GM21515 (cell line): ENCODE measurements around the gene C20orf96.
"Not testable (repeated sequence)": the region's sequence is repeated elsewhere in the genome, so short reads cannot be mapped to it uniquely, and the experiment has no call there.

Source experiments
- ATAC-seq: cut with Tn5 transposase; IDR thresholded peaks from one replicate; pipeline ENCODE4 v1.9.1; 2021; ENCODE audit not compliant: unreplicated experiment

C20orf96 gene

GRCh38 chr20:290084-290831 is at the start of gene C20orf96:
TSS of gene C20orf96 (minus strand) at chr20:290750. CDS start at chr20:290610, 140 bp downstream.
- ATAC-seq = peak; percentile 83

DNA sequence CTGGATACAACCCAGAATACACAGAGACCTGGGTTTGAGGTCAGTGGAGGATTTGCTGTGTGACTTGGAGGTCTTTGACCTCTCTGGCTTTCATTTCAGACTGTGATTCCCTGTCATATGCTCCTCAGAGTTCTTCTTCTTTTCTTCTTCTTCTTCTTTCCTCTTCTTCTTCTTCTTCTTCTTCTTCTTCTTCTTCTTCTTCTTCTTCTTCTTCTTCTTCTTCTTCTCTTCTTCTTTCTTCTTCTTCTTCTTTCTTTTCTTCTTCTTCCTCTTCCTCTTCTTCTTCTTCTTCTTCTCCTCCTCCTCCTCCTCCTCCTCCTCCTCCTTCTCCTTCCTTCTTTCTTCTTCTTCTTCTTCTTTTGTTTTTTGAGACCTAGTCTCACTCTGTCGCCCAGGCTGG is 45.5 kb upstream of the C20orf96 start:
- not testable (repeated sequence) for ATAC-seq

GRCh38 chr20:334578-334977 is 44.0 kb upstream of the C20orf96 start:
- ATAC-seq = no peak

DNA sequence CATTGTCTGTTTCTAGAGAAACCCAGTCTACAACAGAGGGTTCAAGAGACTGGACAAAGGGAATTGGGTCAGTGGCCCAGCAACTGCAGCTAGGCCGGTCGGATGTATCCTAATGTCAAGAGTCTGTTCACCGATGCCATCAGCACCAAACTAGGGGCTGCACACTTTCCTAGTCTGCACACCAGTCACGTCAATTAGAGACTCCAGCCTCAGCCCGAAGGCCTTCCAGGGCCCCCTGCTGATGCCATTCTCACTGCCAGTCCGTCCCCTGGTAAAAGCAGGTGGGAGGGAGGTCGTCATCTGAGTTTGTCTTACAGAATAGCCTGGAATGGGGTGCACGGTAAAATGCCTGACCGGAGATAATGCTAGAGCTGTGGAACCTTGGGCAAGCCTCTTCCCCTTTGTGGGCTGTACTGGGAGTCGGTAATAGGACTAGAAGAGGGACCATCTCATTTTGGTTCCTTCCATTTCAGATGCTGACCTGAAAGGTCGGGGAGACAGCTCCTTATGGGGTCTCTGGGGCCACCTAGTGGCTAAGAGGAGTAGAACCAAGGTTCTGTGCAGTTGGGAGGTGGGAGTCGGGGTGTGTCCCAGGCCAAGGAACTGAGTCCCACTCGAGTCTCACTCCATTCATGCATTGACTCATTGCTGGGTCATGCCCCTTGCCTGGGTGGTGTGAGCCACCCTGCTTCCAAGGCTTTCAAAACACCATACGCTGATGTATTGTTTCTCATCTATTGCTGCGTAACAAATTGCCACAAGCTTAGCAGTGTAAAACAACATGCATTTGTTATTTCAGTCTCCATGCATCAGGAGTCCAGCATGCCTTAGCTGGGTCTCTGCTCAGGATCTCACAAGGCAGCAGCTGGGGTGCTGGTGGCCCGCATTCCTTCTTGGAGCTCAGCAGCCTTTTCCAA is 39.9 kb upstream of the C20orf96 start:
- no peak for ATAC-seq

GRCh38 chr20:329851-330232 is 39.3 kb upstream of the C20orf96 start:
- no peak for ATAC-seq

GRCh38 chr20:328975-329695 is 38.6 kb upstream of the C20orf96 start:
- ATAC-seq = no peak

DNA sequence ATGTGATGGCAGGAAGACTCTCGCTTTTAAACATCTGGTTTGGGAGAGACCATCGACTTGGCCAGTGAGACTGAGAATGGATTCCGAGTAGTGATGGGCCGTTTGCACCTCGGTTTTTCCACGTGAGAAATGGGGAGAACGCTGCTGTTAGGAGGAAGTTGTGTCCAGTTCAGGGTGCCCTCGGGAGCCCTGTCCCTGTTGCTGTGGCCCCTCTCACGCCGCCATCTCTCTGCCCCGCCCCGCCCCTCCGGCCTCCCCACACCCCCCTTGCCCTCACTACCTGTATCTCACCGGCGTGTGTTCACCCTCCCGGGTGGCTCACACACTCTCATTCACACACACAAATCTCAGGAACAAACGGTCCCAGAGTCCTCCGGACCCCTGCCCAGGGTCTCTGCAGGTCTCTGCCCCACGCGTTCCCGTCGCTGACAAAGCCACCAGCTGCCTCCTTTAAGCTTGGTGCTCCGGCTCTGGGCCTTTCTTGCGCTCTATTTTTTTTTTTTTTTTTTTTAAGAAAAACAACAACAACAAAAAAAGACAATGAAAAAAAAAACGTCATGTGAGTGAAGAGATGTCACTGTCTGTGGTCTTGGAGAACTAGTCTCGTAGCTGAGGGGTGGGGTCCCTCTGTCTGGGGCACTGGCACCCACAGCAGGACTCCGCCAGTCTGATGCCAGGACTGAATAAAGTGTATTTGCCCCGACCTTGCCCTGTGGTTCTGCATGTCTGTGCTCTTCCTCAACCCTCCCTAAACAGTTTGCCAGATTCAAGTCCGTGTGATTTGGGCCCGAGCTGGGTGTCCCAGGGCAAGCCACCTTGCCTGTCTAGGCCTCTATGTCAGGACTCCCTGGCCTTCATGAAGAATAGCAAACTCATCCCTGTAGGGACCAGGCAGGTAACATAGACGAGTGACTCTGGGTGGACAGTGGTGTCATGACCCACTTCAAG is 37.8 kb upstream of the C20orf96 start:
- no peak for ATAC-seq

- ATAC-seq = no peak
These were observed 36.9 kb upstream of the C20orf96 start for GRCh38 chr20:327186-328026.

DNA sequence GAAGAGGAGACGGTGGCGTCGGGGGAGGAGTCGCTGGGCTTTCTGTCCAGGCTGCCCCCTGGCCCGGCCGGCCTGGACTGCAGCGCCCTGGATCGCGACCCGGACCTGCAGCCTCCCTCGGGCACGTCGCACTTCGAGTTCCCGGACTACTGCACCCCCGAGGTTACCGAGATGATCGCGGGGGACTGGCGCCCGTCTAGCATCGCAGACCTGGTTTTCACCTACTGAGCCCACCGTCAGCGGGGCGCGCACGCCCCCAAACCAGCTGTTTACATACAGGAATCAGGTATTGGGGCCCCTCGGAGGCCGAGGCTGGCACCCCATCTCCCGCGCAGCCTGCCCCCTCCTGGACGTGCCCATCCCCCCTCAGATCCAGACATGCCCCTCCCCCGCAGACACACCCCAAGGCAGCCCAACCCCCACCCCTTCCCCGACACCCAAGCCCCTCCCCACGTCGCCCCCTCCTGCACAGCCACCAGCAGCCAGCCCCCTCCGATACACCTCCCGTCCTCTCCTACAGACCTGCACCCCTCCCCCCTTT is 36.2 kb upstream of the C20orf96 start:
- no peak for ATAC-seq

DNA sequence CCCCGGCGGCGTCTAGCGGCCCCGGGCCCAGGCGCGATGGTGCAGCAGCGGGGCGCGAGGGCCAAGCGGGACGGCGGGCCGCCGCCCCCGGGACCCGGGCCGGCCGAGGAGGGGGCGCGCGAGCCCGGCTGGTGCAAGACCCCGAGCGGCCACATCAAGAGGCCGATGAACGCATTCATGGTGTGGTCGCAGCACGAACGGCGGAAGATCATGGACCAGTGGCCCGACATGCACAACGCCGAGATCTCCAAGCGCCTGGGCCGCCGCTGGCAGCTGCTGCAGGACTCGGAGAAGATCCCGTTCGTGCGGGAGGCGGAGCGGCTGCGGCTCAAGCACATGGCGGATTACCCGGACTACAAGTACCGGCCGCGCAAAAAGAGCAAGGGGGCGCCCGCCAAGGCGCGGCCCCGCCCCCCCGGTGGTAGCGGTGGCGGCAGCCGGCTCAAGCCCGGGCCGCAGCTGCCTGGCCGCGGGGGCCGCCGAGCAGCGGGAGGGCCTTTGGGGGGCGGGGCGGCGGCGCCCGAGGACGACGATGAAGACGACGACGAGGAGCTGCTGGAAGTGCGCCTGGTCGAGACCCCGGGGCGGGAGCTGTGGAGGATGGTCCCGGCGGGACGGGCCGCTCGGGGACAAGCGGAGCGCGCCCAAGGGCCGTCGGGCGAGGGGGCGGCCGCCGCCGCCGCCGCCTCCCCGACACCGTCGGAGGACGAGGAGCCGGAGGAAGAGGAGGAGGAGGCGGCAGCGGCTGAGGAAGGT is 35.5 kb upstream of the C20orf96 start:
- peak; percentile 4 for ATAC-seq

GRCh38 chr20:325045-325888 is 34.7 kb upstream of the C20orf96 start, which contains the start of gene SOX12:
TSS of gene SOX12 (plus strand) at chr20:325552. CDS start at chr20:325925, 373 bp downstream.
- ATAC-seq = peak; percentile 72

DNA sequence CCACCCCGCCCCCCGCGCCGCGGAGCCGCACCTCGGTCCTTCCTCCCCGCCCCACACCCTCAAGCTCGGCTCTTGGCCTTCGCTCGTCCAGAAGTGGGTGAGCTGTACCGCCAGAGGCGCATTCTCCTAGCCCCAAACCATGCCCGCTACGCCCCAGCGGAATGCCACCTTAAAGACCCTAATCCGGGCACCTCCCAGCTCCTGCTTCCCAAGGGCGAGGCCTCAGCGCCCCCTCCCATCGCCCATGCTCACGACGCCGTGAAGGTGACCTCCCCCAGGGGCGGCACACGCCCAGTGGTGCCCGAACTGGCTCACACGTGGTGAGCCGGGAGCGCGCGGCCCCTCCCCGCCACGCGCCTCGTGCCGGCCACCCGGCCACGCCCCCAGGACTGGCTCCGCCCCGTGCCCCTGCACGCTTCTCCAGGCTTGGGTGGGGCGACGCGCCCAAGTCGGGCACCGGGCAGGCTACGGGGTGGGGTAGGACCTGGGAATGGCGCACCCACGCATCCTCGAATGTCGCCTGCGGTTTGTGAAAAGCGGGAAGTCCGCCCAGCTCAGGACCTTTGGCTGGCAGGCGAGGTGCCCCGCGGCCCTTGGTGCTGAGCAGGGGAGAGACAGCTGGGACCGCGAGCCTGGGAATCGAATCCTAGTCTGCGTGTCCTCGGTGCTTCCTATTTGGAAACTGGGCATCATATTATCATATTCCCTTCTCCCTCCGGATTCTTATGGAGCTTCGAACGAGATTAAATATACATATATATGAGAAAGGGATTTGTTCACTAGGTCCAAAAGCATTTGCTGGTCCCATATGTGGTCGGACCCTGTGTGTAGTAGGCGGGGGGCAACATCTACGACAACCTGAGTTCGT is 33.9 kb upstream of the C20orf96 start:
- peak; percentile 49 for ATAC-seq

GRCh38 chr20:316316-317068 is 25.9 kb upstream of the C20orf96 start:
- no peak for ATAC-seq

DNA sequence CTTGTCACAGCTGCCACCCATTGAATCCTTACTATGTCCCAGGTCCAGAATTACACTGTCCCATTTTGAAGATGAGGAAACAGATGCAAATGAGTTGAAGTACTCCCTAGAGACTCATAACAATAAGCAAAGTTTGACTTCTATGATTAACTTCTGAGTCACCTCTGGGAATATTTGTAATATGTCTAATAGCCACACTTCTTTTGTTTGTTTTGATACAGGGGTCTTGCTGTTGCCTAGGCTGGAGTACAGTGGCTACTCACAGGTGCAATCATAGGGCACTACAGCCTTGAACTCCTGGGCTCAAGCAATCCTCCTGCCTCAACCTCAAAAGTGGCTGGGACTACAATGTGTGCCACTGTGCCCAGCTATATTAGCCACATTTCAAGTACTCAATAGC is 23.4 kb upstream of the C20orf96 start:
- ATAC-seq = no peak

DNA sequence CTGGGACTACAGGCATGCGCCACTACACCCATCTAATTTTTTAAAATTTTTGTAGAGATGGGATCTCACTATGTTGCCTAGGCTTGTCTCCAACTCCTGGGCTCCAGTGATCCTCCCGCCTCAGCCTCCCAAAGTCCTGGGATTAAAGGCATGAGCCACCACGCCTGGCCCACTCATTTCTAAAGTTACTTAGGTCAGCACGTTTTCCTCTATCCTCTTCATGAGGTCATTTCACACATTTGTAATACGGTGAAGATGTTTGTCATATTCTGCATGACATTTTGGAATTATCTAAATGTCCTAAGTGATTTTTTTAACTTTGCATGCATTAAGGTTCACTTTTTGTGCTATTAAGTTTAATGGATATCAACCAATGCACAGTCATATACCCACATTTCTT is 22.9 kb upstream of the C20orf96 start:
- no peak for ATAC-seq

GRCh38 chr20:312866-313265 is 22.3 kb upstream of the C20orf96 start:
- ATAC-seq = no peak
